Panc1 (cell line): ENCODE measurements around the gene NPTXR. TPM values are rescaled to one million over a fixed set of nuclear protein-coding genes. Genes with fewer than 3 reads are reported as not detected.
"Not testable (repeated sequence)": the region's sequence is repeated elsewhere in the genome, so short reads cannot be mapped to it uniquely, and the experiment has no call there.

Experiments
- ATAC-seq: fragments of 200-7000 bp; cut with Tn5 transposase; 2 replicates; pipeline ENCODE4 v1.9.1; 2020; ENCODE audit warnings: mild to moderate bottlenecking, moderate library complexity
- BruUV-seq: library from RNA; stranded (reverse); fragments of 400-500 nt; replicated peaks from 2 replicates; lab custom pipeline; 2021; lab: Mats Ljungman, UMichigan
- CTCF ChIA-PET: fragments of 300-600 bp; sonication (Branson Sonifier 250); formaldehyde crosslinking; loops from one replicate; lab custom pipeline; 2022; ENCODE audit warnings: antibody characterized with exemption; lab: Charles Lee
- POLR2A ChIA-PET: fragments of 300-600 bp; sonication (Branson Sonifier 250); formaldehyde crosslinking; loops from one replicate; lab custom pipeline; 2022; ENCODE audit warnings: antibody characterized with exemption; lab: Charles Lee
- DNase-seq: peaks from one replicate; pipeline ENCODE4 v3.0.0-alpha.2; 2010; ENCODE audit warnings: low read depth, low spot score
- H3K27ac ChIP-seq: 2 replicates; pipeline ENCODE4 v1.5.1; 2011; ENCODE audit warnings: mild to moderate bottlenecking, low read length, inconsistent platforms
- H3K27me3 ChIP-seq: fragments of 200-500 bp; sonication (Bioruptor generic); 2 replicates; pipeline ENCODE4 v1.6.0; 2014; ENCODE audit warnings: low read length, inconsistent platforms; ENCODE audit not compliant: control insufficient read depth, insufficient read depth
- H3K36me3 ChIP-seq: fragments of 200-500 bp; sonication (Bioruptor generic); 2 replicates; pipeline ENCODE4 v1.5.1; 2014; ENCODE audit warnings: inconsistent platforms, mild to moderate bottlenecking, low read length, moderate library complexity; ENCODE audit not compliant: control insufficient read depth, insufficient read depth
- H3K4me1 ChIP-seq: 2 replicates; pipeline ENCODE4 v1.5.1; 2011; ENCODE audit warnings: inconsistent platforms, mild to moderate bottlenecking, low read length, moderate library complexity; ENCODE audit not compliant: control insufficient read depth, insufficient read depth
- H3K4me3 ChIP-seq, 2 experiments: 2 replicates each; pipeline ENCODE4 v1.5.1; 2011 to 2012; ENCODE audit warnings: low read depth in 2 of 2, low read length in 2 of 2, mild to moderate bottlenecking in 2 of 2, inconsistent platforms in 1 of 2, moderate library complexity in 1 of 2
- H3K9me3 ChIP-seq: fragments of 200-500 bp; sonication (Bioruptor generic); 2 replicates; pipeline ENCODE4 v1.5.1; 2014; ENCODE audit warnings: low read depth, mild to moderate bottlenecking, inconsistent platforms, low read length, moderate library complexity; ENCODE audit not compliant: control insufficient read depth, insufficient read depth
- CTCF ChIP-seq: fragments of 450-650 bp; IDR thresholded peaks from 2 replicates; pipeline ENCODE4 v1.5.1; 2017; ENCODE audit warnings: mild to moderate bottlenecking
- POLR2AphosphoS5 ChIP-seq: IDR thresholded peaks from 2 replicates; pipeline ENCODE4 v1.6.1; 2012; ENCODE audit warnings: mild to moderate bottlenecking, low read depth, low read length, moderate library complexity
- REST ChIP-seq, 2 experiments: IDR thresholded peaks; 2 replicates each; pipeline ENCODE4 v1.6.1; 2011 to 2012; ENCODE audit warnings: low read depth in 2 of 2, control low read depth in 1 of 2, low read length in 1 of 2, mild to moderate bottlenecking in 1 of 2, moderate library complexity in 1 of 2; ENCODE audit not compliant: insufficient read depth in 1 of 2
- SIN3A ChIP-seq: IDR thresholded peaks from 2 replicates; pipeline ENCODE4 v1.6.1; 2012; ENCODE audit warnings: low read depth, mild to moderate bottlenecking, low read length, moderate library complexity, borderline replicate concordance; ENCODE audit not compliant: insufficient read depth
- TCF7L2 ChIP-seq: IDR thresholded peaks from 2 replicates; pipeline ENCODE4 v1.6.1; 2011; ENCODE audit warnings: mild to moderate bottlenecking, low read depth, low read length, inconsistent platforms
- in situ Hi-C: cut with HindIII; loops from 2 replicates; pipeline ENCODE4 v1.10.0; 2016; ENCODE audit warnings: low sequenced_read_pairs, low pct_unique_long_range_greater_than_20kb
- intact Hi-C: fragments of 100-400 bp; cut with micrococcal nuclease; formaldehyde crosslinking; loops from one replicate; pipeline ENCODE4 v1.10.0; 2022; ENCODE audit not compliant: unreplicated experiment
- total RNA-seq: library from RNA; stranded (reverse); gene quantifications from one replicate; pipeline ENCODE4 v1.2.1, GENCODE V29; 2021; ENCODE audit not compliant: unreplicated experiment

NPTXR gene
- total RNA-seq, 1 experiment from 2014 or later: 32.6 TPM

- BruUV-seq: no TSS peak
- Histone ChIP-seq H3K4me1 (no peaks in the 10 kb centered on the region), H3K27me3 (no peaks in the 10 kb centered on the region), H3K36me3 (no peaks in the 10 kb centered on the region), H3K9me3 (no peaks in the 10 kb centered on the region), H3K4me3 (no peak overlapping the region), H3K27ac (no peak overlapping the region)
- in situ Hi-C loops (no loop called here), intact Hi-C loops (no loop called here)
- ATAC-seq (no peak), DNase-seq (no peak)
- TF ChIP-seq REST (IDR thresholded peaks at IDR 0.05; ENCODE audit: insufficient read depth in 1 of 2, low read depth in 2 of 2, low read length in 1 of 2) (no peak), CTCF (no peak), TCF7L2 (no peak), POLR2AphosphoS5 (no peak), SIN3A (no peak)
- ChIA-PET CTCF (no interaction called here), POLR2A (no interaction called here)
Observed at GRCh38 chr22:38815842-38816241, 28.0 kb downstream of the NPTXR start.

GRCh38 chr22:38811241-38811640, 32.6 kb downstream of the NPTXR start:
- ChIA-PET POLR2A (no interaction called here), CTCF (no interaction called here)
- H3K4me3 ChIP-seq: no peak overlapping the region
- H3K4me1 ChIP-seq: no peaks in the 10 kb centered on the region
- H3K27ac ChIP-seq: no peak overlapping the region
- DNase-seq: no peak
- in situ Hi-C loops: no loop called here
- TF ChIP-seq TCF7L2 (no peak), POLR2AphosphoS5 (no peak), CTCF (no peak), REST (IDR thresholded peaks at IDR 0.05; ENCODE audit: insufficient read depth in 1 of 2, low read depth in 2 of 2, low read length in 1 of 2) (no peak), SIN3A (no peak)
- intact Hi-C loops: no loop called here
- ATAC-seq: no peak
- H3K27me3 ChIP-seq: no peaks in the 10 kb centered on the region
- BruUV-seq: no TSS peak
- no peaks in the 10 kb centered on the region for H3K36me3 ChIP-seq
- no peaks in the 10 kb centered on the region for H3K9me3 ChIP-seq

DNA sequence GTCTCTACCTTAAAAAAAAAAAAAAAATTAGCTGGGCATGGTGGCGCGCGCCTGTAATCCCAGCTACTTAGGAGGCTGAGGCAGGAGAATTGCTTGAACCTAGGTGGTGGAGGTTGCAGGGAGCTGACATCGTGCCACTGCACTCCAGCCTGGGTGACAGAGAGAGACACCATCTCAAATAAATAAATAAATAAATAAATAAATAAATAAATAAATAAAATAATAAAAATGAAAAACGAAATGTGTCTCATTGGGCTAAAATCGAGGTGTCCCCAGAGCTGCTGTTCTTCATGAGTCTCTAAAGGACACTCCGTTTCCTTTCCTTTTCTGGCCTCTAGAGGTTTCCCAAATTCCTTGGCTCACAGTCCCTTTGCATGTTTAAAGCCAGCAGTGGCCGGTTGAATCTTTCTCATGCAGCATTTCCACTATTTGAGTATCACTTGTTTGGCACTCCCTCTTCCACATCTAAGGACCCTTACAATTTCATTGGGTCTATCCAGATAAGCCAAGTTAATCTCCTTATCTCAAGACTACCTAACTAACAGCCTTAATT, 38.7 kb downstream of the NPTXR start:
- H3K36me3 ChIP-seq, DNase-seq, POLR2A ChIA-PET, H3K4me3 ChIP-seq, BruUV-seq, H3K27ac ChIP-seq, H3K4me1 ChIP-seq, ATAC-seq, H3K9me3 ChIP-seq, in situ Hi-C loops, H3K27me3 ChIP-seq, intact Hi-C loops: not testable (repeated sequence)
- CTCF ChIA-PET: interaction anchor here (0.5 kb wide), 1 partner anchor 209 kb away, joined by 7 read pairs; no protein-coding TSS in a partner anchor
